SK-N-SH (cell line): ENCODE results near the gene KRT3.

Experiments
- CTCF ChIP-seq: fragments of 200-600 bp; sonication (generic); IDR thresholded peaks from 2 replicates; pipeline ENCODE4 v1.6.1; 2017; ENCODE audit warnings: antibody characterized with exemption, mild to moderate bottlenecking, moderate library complexity
- FOSL2 ChIP-seq: IDR thresholded peaks from 2 replicates; pipeline ENCODE4 v1.4.0; 2012; ENCODE audit warnings: low read depth, mild to moderate bottlenecking, moderate library complexity, borderline replicate concordance
- TAF1 ChIP-seq: IDR thresholded peaks from 2 replicates; pipeline ENCODE4 v1.6.1; 2012; ENCODE audit warnings: low read depth, mild to moderate bottlenecking, low read length, moderate library complexity, borderline replicate concordance
- TCF12 ChIP-seq: IDR thresholded peaks from 2 replicates; pipeline ENCODE4 v1.4.0; 2012
- YY1 ChIP-seq: IDR thresholded peaks from 2 replicates; pipeline ENCODE4 v1.4.0; 2012; ENCODE audit warnings: low read depth, mild to moderate bottlenecking

GRCh38 chr12:52791271-52792184 lies 4.4 kb downstream of the KRT3 start:
- no peak for TF ChIP-seq TAF1
- TF ChIP-seq YY1, result no peak
- no peak for TF ChIP-seq CTCF
- TF ChIP-seq TCF12, result no peak
- no peak for TF ChIP-seq FOSL2
